Right cardiac atrium (tissue), 5 donors: ENCODE measurements around the gene METRN. TPM values are rescaled to one million over a fixed set of nuclear protein-coding genes. Genes with fewer than 3 reads are reported as not detected.
A peak's percentile ranks its signal among the peaks of the same experiment; 100 is the strongest.

Experiments used
- ATAC-seq, 2 donors: fragments of 200-7000 bp; cut with Tn5 transposase; one replicate each; pipeline versions ENCODE4 v1.8.0 to v1.9.1; 2020; ENCODE audit warnings: moderate library complexity in 2 of 2, mild to moderate bottlenecking in 1 of 2
- DNase-seq, 3 donors: peaks; one replicate each; pipeline ENCODE4 v3.0.0-alpha.2; 2020
- H3K27ac ChIP-seq: one replicate; pipeline ENCODE4 v1.5.1; 2013; ENCODE audit warnings: mild to moderate bottlenecking, low read length, control low read depth, moderate library complexity
- H3K27me3 ChIP-seq: one replicate; pipeline ENCODE4 v1.6.1; 2013; ENCODE audit not compliant: control insufficient read depth, insufficient read depth
- H3K4me1 ChIP-seq: one replicate; pipeline ENCODE4 v1.6.1; 2013; ENCODE audit warnings: low read length; ENCODE audit not compliant: control insufficient read depth, insufficient read depth
- H3K4me3 ChIP-seq: one replicate; pipeline ENCODE4 v1.5.1; 2013; ENCODE audit warnings: low read length, control low read depth
- H3K9me3 ChIP-seq: one replicate; pipeline ENCODE4 v1.6.1; 2013; ENCODE audit warnings: low read length; ENCODE audit not compliant: control insufficient read depth
- WGBS: extraction: QIAGEN DNeasy Blood & Tissue Kit; methylation state at CpG from one replicate; pipeline ENCODE4 v1.1.7; 2013; 5-methylcytosine and 5-hydroxymethylcytosine counted together
- intact Hi-C, 4 donors: fragments of 100-400 bp; cut with DNase I; formaldehyde crosslinking; loops; one replicate each; pipeline versions ENCODE4 v1.11.0 to v1.14.0; 2022 to 2023
- polyA plus RNA-seq: library from polyadenylated mRNA; stranded (reverse); fragments of 200-250 nt; gene quantifications from one replicate; pipeline ENCODE4 v1.2.3, GENCODE V29; 2013
- total RNA-seq, 4 donors: library from RNA; stranded (reverse); fragmentation: NEBNext Ultra II Directional; extraction: Animal tissue kit (Norgen Biotek cat#: 25700); gene quantifications; one replicate each; pipeline ENCODE4 v1.2.1, GENCODE V29; 2021
- donor health status: healthy with polysubstance abuse.
- donor health status: DM: no; HTN: yes; CAD: no.
- donor health status: DM: no; HTN: no; CAD: no.
- donor health status: DM: no; HTN: yes; CAD: no; lungs with severe emphysema.
- donor health status: DM: yes; HTN: yes; CAD: no.

Gene METRN
- total and polyA plus RNA-seq, 5 donors, result 65.2 to 75.0 (median 68.2) TPM

GRCh38 chr16:766008-766819, 51.3 kb downstream of the METRN start:
- WGBS, result 86% methylated on average over 29 of the region's 29 CpGs
- no peak overlapping the region for H3K4me3 ChIP-seq
- H3K4me1 ChIP-seq, result no peaks in the 10 kb centered on the region
- no peaks in the 10 kb centered on the region for H3K27me3 ChIP-seq
- ATAC-seq, result no peak
- intact Hi-C loops, result no loop called here
- H3K9me3 ChIP-seq, result no peaks in the 10 kb centered on the region
- peak in 2 of 3 donors; percentile 19 to 37 for DNase-seq
- no peak overlapping the region for H3K27ac ChIP-seq

- Histone ChIP-seq H3K27ac (no peak overlapping the region), H3K27me3 (no peaks in the 10 kb centered on the region), H3K4me3 (no peak overlapping the region), H3K9me3 (no peaks in the 10 kb centered on the region), H3K4me1 (no peaks in the 10 kb centered on the region)
- no peak for ATAC-seq
- DNase-seq, result peak in 2 of 3 donors; percentile 30 to 56
- WGBS, result 63% methylated on average over 39 of the region's 48 CpGs
- intact Hi-C loops, result no loop called here
Observed at GRCh38 chr16:766820-767640, 52.1 kb downstream of the METRN start.

DNA sequence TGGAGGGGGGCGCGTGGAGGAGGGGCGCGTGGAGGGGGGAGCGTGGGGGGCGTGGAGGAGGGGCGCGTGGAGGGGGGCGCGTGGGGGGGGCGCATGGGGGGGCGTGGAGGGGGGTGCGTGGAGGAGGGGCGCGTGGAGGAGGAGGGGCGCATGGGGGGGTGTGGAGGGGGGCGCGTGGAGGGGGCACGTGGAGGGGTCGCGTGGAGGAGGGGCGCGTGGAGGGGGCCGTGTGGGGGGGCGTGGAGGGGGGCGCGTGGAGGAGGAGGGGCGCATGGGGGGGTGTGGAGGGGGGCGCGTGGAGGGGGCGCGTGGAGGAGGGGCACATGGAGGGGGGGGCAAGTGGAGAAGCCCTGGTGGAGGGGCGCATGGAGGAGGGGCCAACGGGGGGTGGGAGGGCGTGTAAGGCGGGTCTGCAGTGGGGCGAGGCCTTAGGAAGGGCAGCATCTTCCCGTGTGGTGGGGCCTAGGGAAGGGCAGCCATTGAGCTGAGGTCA, 52.9 kb downstream of the METRN start:
- Histone ChIP-seq H3K27ac (no peak overlapping the region), H3K27me3 (no peaks in the 10 kb centered on the region), H3K4me3 (no peak overlapping the region), H3K4me1 (no peaks in the 10 kb centered on the region), H3K9me3 (no peaks in the 10 kb centered on the region)
- ATAC-seq, result no peak
- WGBS, result 72% methylated on average over 24 of the region's 38 CpGs
- intact Hi-C loops, result no loop called here
- DNase-seq, result peak in 2 of 3 donors; percentile 16 to 69

DNA sequence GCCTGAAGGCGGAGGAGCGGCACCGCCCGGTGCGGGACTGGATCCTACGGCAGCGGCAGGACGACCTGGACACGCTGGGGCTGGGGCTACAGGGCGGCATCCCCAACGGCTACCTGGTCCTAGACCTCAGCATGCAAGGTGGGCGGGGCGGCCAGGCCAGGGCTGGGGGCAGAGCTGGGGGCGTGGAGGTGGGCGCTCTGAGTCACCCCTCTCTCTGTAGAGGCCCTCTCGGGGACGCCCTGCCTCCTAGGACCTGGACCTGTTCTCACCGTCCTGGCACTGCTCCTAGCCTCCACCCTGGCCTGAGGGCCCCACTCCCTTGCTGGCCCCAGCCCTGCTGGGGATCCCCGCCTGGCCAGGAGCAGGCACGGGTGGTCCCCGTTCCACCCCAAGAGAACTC, 53.5 kb downstream of the METRN start:
- no peaks in the 10 kb centered on the region for H3K27me3 ChIP-seq
- intact Hi-C loops, result no loop called here
- ATAC-seq, result no peak

More for the DNA sequence above, 53.5 kb downstream of the METRN start:
- no peaks in the 10 kb centered on the region for H3K4me1 ChIP-seq
- WGBS, result 70% methylated on average over 21 of the region's 21 CpGs
- no peak overlapping the region for H3K4me3 ChIP-seq
- peak in 2 of 3 donors; percentile 34 to 44 for DNase-seq
- H3K27ac ChIP-seq, result no peak overlapping the region
- H3K9me3 ChIP-seq, result no peaks in the 10 kb centered on the region

Other genes with a start within 250 kb of the METRN start
- 10 to 100 TPM; 15.4 to 22.1 (median 19.6) TPM for gene CAPN15, start 187.4 kb upstream of the METRN start, total RNA-seq
- gene CAPN15, start 187.4 kb upstream of the METRN start, polyA plus RNA-seq, result 16.9 TPM
- gene PRR35, start 154.7 kb upstream of the METRN start, total RNA-seq, result not detected
- not detected for gene PRR35, start 154.7 kb upstream of the METRN start, polyA plus RNA-seq
- under 1 TPM; 0.22 to 0.62 (median 0.54) TPM for gene NHLRC4, start 148.1 kb upstream of the METRN start, total RNA-seq
- 0.84 TPM for gene NHLRC4, start 148.1 kb upstream of the METRN start, polyA plus RNA-seq
- gene PIGQ, start 145.2 kb upstream of the METRN start, total RNA-seq, result 10 to 100 TPM; 19.8 to 23.0 (median 21.6) TPM
- 22.9 TPM for gene PIGQ, start 145.2 kb upstream of the METRN start, polyA plus RNA-seq
- 10 to 100 TPM; 10.9 to 13.4 (median 11.9) TPM for gene RAB40C, start 125.1 kb upstream of the METRN start, total RNA-seq
- gene RAB40C, start 125.1 kb upstream of the METRN start, polyA plus RNA-seq, result 13.4 TPM
- gene WFIKKN1, start 84.1 kb upstream of the METRN start, total RNA-seq, result under 1 TPM; 0.15 to 0.70 (median 0.20) TPM
- 0.29 TPM for gene WFIKKN1, start 84.1 kb upstream of the METRN start, polyA plus RNA-seq
- gene METTL26, start 78.8 kb upstream of the METRN start, total RNA-seq, result 10 to 100 TPM; 55.4 to 60.3 (median 56.6) TPM
- gene METTL26, start 78.8 kb upstream of the METRN start, polyA plus RNA-seq, result 128 TPM
- 100 to 1,000 TPM in 1 of 4 donors, 10 to 100 TPM in 3; 71.2 to 121 (median 85.6) TPM for gene MCRIP2, start 73.3 kb upstream of the METRN start, total RNA-seq
- gene MCRIP2, start 73.3 kb upstream of the METRN start, polyA plus RNA-seq, result 141 TPM
- 10 to 100 TPM; 10.5 to 13.7 (median 12.0) TPM for gene WDR90, start 65.8 kb upstream of the METRN start, total RNA-seq
- gene WDR90, start 65.8 kb upstream of the METRN start, polyA plus RNA-seq, result 8.1 TPM
- 100 to 1,000 TPM in 1 of 4 donors, 10 to 100 TPM in 3; 84.3 to 104 (median 90.8) TPM for gene RHOT2, start 47.0 kb upstream of the METRN start, total RNA-seq
- gene RHOT2, start 47.0 kb upstream of the METRN start, polyA plus RNA-seq, result 101 TPM
- 1 to 10 TPM in 3 of 4 donors, under 1 TPM in 1; 0.89 to 2.9 (median 1.7) TPM for gene RHBDL1, start 39.4 kb upstream of the METRN start, total RNA-seq
- 2.3 TPM for gene RHBDL1, start 39.4 kb upstream of the METRN start, polyA plus RNA-seq
- 100 to 1,000 TPM; 114 to 121 (median 119) TPM for gene STUB1, start 34.7 kb upstream of the METRN start, total RNA-seq
- 126 TPM for gene STUB1, start 34.7 kb upstream of the METRN start, polyA plus RNA-seq
- 10 to 100 TPM; 52.0 to 55.7 (median 54.6) TPM for gene JMJD8, start 30.8 kb upstream of the METRN start, total RNA-seq
- 49.7 TPM for gene JMJD8, start 30.8 kb upstream of the METRN start, polyA plus RNA-seq
- gene WDR24, start 24.7 kb upstream of the METRN start, total RNA-seq, result 1 to 10 TPM; 7.1 to 9.0 (median 8.2) TPM
- 6.3 TPM for gene WDR24, start 24.7 kb upstream of the METRN start, polyA plus RNA-seq
- under 1 TPM; 0.19 to 0.38 (median 0.28) TPM for gene FBXL16, start 9.3 kb upstream of the METRN start, total RNA-seq
- gene FBXL16, start 9.3 kb upstream of the METRN start, polyA plus RNA-seq, result 0.34 TPM
- gene ANTKMT, start 6.0 kb downstream of the METRN start, total RNA-seq, result 10 to 100 TPM; 25.7 to 38.8 (median 33.2) TPM
- 37.6 TPM for gene ANTKMT, start 6.0 kb downstream of the METRN start, polyA plus RNA-seq
- gene CCDC78, start 11.3 kb downstream of the METRN start, total RNA-seq, result under 1 TPM in 3 of 4 donors, not detected in 1; 0.36 to 0.97 (median 0.40) TPM
- 0.48 TPM for gene CCDC78, start 11.3 kb downstream of the METRN start, polyA plus RNA-seq
- gene HAGHL, start 12.0 kb downstream of the METRN start, total RNA-seq, result 10 to 100 TPM in 3 of 4 donors, 1 to 10 TPM in 1; 7.5 to 15.3 (median 12.0) TPM
- gene HAGHL, start 12.0 kb downstream of the METRN start, polyA plus RNA-seq, result 21.0 TPM
- 10 to 100 TPM; 21.5 to 31.3 (median 23.4) TPM for gene CIAO3, start 25.9 kb downstream of the METRN start, total RNA-seq
- 28.2 TPM for gene CIAO3, start 25.9 kb downstream of the METRN start, polyA plus RNA-seq
- gene MSLN, start 45.6 kb downstream of the METRN start, total RNA-seq, result 1 to 10 TPM in 2 of 4 donors, under 1 TPM in 1, not detected in 1; 0.92 to 3.1 (median 1.0) TPM
- gene MSLN, start 45.6 kb downstream of the METRN start, polyA plus RNA-seq, result not detected
- gene RPUSD1, start 73.3 kb downstream of the METRN start, total RNA-seq, result 10 to 100 TPM in 2 of 4 donors, 1 to 10 TPM in 2; 9.3 to 11.8 (median 9.9) TPM
- 11.5 TPM for gene RPUSD1, start 73.3 kb downstream of the METRN start, polyA plus RNA-seq
- 1 to 10 TPM; 4.0 to 6.9 (median 4.9) TPM for gene CHTF18, start 73.5 kb downstream of the METRN start, total RNA-seq
- 3.4 TPM for gene CHTF18, start 73.5 kb downstream of the METRN start, polyA plus RNA-seq
- gene GNG13, start 85.6 kb downstream of the METRN start, total RNA-seq, result not detected
- gene GNG13, start 85.6 kb downstream of the METRN start, polyA plus RNA-seq, result not detected